A549 (cell line): ENCODE measurements around the gene EMD.

ENCODE experiments used
- CTCF ChIP-seq: fragments of >200 bp; sonication (Bioruptor Twin); formaldehyde crosslinking; IDR thresholded peaks from 3 replicates; pipeline ENCODE4 v1.5.1; 2016
- ESRRA ChIP-seq: fragments of 150-350 bp; IDR thresholded peaks from 2 replicates; pipeline ENCODE4 v1.6.1; 2014; ENCODE audit warnings: mild to moderate bottlenecking, low read length, borderline replicate concordance
- MAX ChIP-seq: IDR thresholded peaks from 2 replicates; pipeline ENCODE4 v1.6.1; 2012
- NFE2L2 ChIP-seq: fragments of 150-350 bp; conservative IDR thresholded peaks from 2 replicates; pipeline ENCODE4 v1.6.1; 2014; ENCODE audit warnings: low read length
- USF2 ChIP-seq: fragments of 450-650 bp; IDR thresholded peaks from 2 replicates; pipeline ENCODE4 v1.6.1; 2014; ENCODE audit warnings: antibody characterized with exemption

DNA sequence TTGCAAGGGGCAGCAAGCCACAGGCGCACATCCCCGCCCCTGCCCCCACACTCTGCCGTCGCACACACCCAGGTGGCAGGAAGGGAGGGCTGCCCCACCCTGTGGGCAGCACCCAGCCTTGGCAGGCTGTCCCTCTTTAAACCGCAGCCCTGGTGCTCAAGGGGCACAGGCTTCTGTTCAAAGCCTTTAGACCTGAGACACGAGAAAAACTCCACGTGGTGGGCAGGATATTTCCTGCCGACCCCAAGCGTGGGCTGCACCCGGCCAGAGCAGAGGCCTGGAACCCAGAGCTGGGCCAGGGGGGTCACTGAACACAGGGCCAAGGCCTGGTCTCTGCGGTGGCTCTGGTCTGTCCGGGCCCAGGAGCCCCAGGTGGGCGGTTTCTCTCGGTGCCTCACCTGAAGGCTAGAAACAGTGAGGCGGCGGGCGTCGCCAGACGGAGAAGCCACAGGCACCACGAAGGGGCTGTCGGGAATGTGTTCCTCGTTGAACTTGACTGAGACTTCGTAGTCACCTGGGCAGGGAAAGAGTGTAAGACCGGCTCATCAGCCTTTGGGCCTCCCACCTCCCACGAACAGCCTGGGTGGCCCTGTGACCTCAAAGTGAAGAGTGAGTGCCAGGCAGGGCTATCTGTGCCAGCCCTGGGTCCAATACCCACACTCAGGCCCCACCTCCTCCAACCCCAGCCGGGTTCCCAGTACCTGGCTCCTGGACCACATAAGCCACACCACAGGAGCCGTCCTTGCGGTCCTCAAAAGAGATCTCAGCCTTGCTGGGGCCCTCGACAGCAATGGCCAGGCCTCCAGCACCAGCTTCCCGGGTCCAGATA, 27.7 kb upstream of the EMD start:
- no peak for TF ChIP-seq MAX
- no peak for TF ChIP-seq USF2
- no peak for TF ChIP-seq CTCF
- no peak for TF ChIP-seq ESRRA
- no peak for TF ChIP-seq NFE2L2
